Astrocyte (in vitro differentiated cells and primary cell): Measurements from ENCODE around the gene KCNH8. TPM values are rescaled to one million over a fixed set of nuclear protein-coding genes. Genes with fewer than 3 reads are reported as not detected.

Experiments
- DNase-seq: peaks from one replicate; pipeline ENCODE4 v3.0.0-alpha.2; 2010; ENCODE audit warnings: low read depth
- FAIRE-seq: peaks from 2 replicates; lab custom pipeline; 2011; peaks lifted over from hg19 to GRCh38; lab: Jason Lieb, UNC
- H2AFZ ChIP-seq: 2 replicates; pipeline ENCODE4 v1.6.0; 2012; ENCODE audit warnings: low read depth, low read length, inconsistent platforms
- H3K27ac ChIP-seq: 2 replicates; pipeline ENCODE4 v1.5.1; 2011; ENCODE audit warnings: low read depth, low read length, inconsistent platforms
- H3K27me3 ChIP-seq: 2 replicates; pipeline ENCODE4 v1.6.0; 2011; ENCODE audit warnings: low read length, inconsistent platforms; ENCODE audit not compliant: insufficient read depth
- H3K36me3 ChIP-seq: 2 replicates; pipeline ENCODE4 v1.5.1; 2011; ENCODE audit warnings: low read length, inconsistent platforms; ENCODE audit not compliant: insufficient read depth
- H3K4me1 ChIP-seq: 2 replicates; pipeline ENCODE4 v1.5.1; 2011; ENCODE audit warnings: low read length, inconsistent platforms; ENCODE audit not compliant: insufficient read depth
- H3K4me2 ChIP-seq: 2 replicates; pipeline ENCODE4 v1.6.0; 2012; ENCODE audit warnings: low read length, inconsistent platforms
- H3K4me3 ChIP-seq: 2 replicates; pipeline ENCODE4 v1.5.1; 2011; ENCODE audit warnings: low read depth, mild to moderate bottlenecking, low read length, inconsistent platforms; ENCODE audit not compliant: insufficient read depth
- H3K79me2 ChIP-seq: 2 replicates; pipeline ENCODE4 v1.6.0; 2012; ENCODE audit warnings: mild to moderate bottlenecking, low read length, inconsistent platforms; ENCODE audit not compliant: insufficient read depth
- H3K9ac ChIP-seq: 2 replicates; pipeline ENCODE4 v1.6.0; 2012; ENCODE audit warnings: mild to moderate bottlenecking, low read length, inconsistent platforms
- H3K9me3 ChIP-seq: 2 replicates; pipeline ENCODE4 v1.5.1; 2012; ENCODE audit warnings: low read depth, mild to moderate bottlenecking, low read length, inconsistent platforms; ENCODE audit not compliant: insufficient read depth
- H4K20me1 ChIP-seq: 2 replicates; pipeline ENCODE4 v1.6.0; 2012; ENCODE audit warnings: low read length, inconsistent platforms; ENCODE audit not compliant: insufficient read depth
- H3K27ac Mint-ChIP-seq: one replicate; pipeline ENCODE4 v1.8.0; 2021; ENCODE audit warnings: mild to moderate bottlenecking, mixed read lengths; ENCODE audit not compliant: unreplicated experiment
- H3K27me3 Mint-ChIP-seq: one replicate; pipeline ENCODE4 v1.8.0; 2021; ENCODE audit warnings: low read depth, mixed read lengths; ENCODE audit not compliant: unreplicated experiment
- H3K36me3 Mint-ChIP-seq: one replicate; pipeline ENCODE4 v1.8.0; 2021; ENCODE audit warnings: low read depth, mixed read lengths; ENCODE audit not compliant: unreplicated experiment
- H3K4me1 Mint-ChIP-seq: one replicate; pipeline ENCODE4 v1.8.0; 2021; ENCODE audit warnings: low read depth, mixed read lengths; ENCODE audit not compliant: unreplicated experiment
- H3K4me3 Mint-ChIP-seq: one replicate; pipeline ENCODE4 v1.8.0; 2021; ENCODE audit warnings: mild to moderate bottlenecking, moderate library complexity, mixed read lengths; ENCODE audit not compliant: unreplicated experiment
- H3K9me3 Mint-ChIP-seq: one replicate; pipeline ENCODE4 v1.8.0; 2021; ENCODE audit warnings: mild to moderate bottlenecking, mixed read lengths; ENCODE audit not compliant: unreplicated experiment
- CTCF ChIP-seq: IDR thresholded peaks from 2 replicates; pipeline ENCODE4 v1.5.1; 2011; ENCODE audit warnings: low read depth, mild to moderate bottlenecking, inconsistent platforms, low read length, moderate library complexity; ENCODE audit not compliant: insufficient read depth
- EZH2 ChIP-seq: IDR thresholded peaks from 2 replicates; pipeline ENCODE4 v1.6.1; 2012; ENCODE audit warnings: mild to moderate bottlenecking, low read length, inconsistent platforms; ENCODE audit not compliant: insufficient read depth
- total RNA-seq: library from RNA; stranded (reverse); gene quantifications from 2 replicates; pipeline ENCODE4 v1.2.1, GENCODE V29; 2021

Gene KCNH8
- total RNA-seq, 1 donor from 2014 or later: 0.45 TPM

DNA sequence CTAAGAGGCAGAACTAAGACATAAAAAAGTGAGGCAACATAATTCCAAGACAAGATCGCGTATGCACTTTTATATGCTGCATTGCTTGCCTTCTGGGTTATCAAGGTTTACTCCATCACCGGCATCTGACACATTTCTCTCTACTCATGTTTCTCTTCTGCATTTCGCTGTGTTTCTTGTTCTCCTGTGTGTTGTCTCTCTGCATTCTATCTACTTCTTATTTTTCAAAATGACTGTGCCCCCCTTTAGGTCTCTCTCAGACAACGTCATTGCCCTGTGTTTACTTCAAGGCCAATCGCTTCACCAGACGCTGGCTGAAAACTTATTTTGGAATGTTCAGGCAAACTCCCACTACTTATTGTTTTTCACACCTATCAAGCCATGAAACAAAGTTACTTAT is 280.4 kb downstream of the KCNH8 start:
- Histone ChIP-seq H3K9ac (no peak overlapping the region), H2AFZ (no peak overlapping the region), H3K27me3 (no peaks in the 10 kb centered on the region), H3K27ac (no peak overlapping the region), H3K4me3 (no peak overlapping the region), H3K9me3 (peaks cover 2% of the 10 kb centered on the region), H3K4me2 (no peak overlapping the region), H3K4me1 (no peaks in the 10 kb centered on the region), H3K36me3 (no peaks in the 10 kb centered on the region), H4K20me1 (no peaks in the 10 kb centered on the region), H3K79me2 (no peaks in the 10 kb centered on the region)
- H3K4me3 Mint-ChIP-seq: no peak overlapping the region
- no peak for FAIRE-seq
- H3K36me3 Mint-ChIP-seq: no peaks in the 10 kb centered on the region
- no peaks in the 10 kb centered on the region for H3K27me3 Mint-ChIP-seq
- peaks cover 3% of the 10 kb centered on the region for H3K4me1 Mint-ChIP-seq
- no peak for DNase-seq
- TF ChIP-seq CTCF (no peak), EZH2 (no peak)
- no peaks in the 10 kb centered on the region for H3K9me3 Mint-ChIP-seq
- no peak overlapping the region for H3K27ac Mint-ChIP-seq

DNA sequence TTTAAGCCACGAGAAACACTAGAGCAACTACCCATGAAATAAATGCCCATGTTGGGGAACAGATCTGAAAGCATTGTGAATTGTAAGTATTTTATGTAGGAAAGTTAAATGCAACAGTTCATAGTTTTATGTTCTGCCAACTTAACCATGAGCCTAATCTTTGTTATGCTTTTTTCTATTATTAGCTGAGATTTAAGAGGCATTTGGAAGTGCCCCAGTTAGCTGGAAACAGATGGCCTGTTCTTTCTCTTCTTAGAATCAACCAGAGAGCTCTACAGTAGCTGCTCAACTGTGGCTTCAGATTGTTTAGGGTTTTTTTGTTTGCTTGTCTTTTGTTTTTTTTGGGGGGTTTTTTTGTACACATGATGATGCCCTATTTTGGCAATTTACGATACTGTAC is 284.4 kb downstream of the KCNH8 start:
- H3K36me3 ChIP-seq: no peaks in the 10 kb centered on the region
- no peak overlapping the region for H2AFZ ChIP-seq
- Mint-ChIP-seq H3K27ac (no peak overlapping the region), H3K4me3 (no peak overlapping the region), H3K36me3 (no peaks in the 10 kb centered on the region), H3K4me1 (peaks cover 1% of the 10 kb centered on the region), H3K9me3 (no peaks in the 10 kb centered on the region), H3K27me3 (no peaks in the 10 kb centered on the region)
- DNase-seq (no peak), FAIRE-seq (no peak)
- no peaks in the 10 kb centered on the region for H3K4me1 ChIP-seq
- H3K79me2 ChIP-seq: no peaks in the 10 kb centered on the region
- H3K27me3 ChIP-seq: no peaks in the 10 kb centered on the region
- no peak overlapping the region for H3K9ac ChIP-seq
- H4K20me1 ChIP-seq: no peaks in the 10 kb centered on the region
- no peak overlapping the region for H3K4me2 ChIP-seq
- H3K9me3 ChIP-seq: no peaks in the 10 kb centered on the region
- no peak overlapping the region for H3K4me3 ChIP-seq
- TF ChIP-seq EZH2 (no peak), CTCF (no peak)
- no peak overlapping the region for H3K27ac ChIP-seq

DNA sequence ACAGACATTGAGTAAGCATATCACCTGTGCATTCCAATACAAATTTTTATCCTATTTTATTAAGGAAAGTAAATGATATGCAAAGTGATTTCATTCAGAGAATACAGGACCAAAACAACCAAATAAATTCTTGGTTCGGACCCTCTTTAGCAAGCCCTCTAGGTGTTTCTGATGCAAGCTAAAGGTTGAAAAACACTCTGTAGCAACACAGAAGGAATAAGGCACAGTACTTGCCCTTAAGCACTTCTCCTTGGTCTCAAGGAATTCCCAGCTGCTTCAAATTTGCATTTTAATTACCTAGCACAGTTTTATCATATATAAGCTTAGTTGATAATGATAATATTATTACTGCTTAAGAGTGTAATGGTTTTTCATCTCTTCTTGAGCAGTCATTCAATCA is 288.4 kb downstream of the KCNH8 start:
- FAIRE-seq (no peak), DNase-seq (no peak)
- no peaks in the 10 kb centered on the region for H3K27me3 ChIP-seq
- no peak overlapping the region for H3K4me2 ChIP-seq
- no peak overlapping the region for H2AFZ ChIP-seq
- H4K20me1 ChIP-seq: no peaks in the 10 kb centered on the region
- H3K36me3 Mint-ChIP-seq: no peaks in the 10 kb centered on the region
- H3K27ac Mint-ChIP-seq: no peak overlapping the region
- no peaks in the 10 kb centered on the region for H3K9me3 ChIP-seq
- no peaks in the 10 kb centered on the region for H3K4me1 ChIP-seq
- no peak overlapping the region for H3K4me3 ChIP-seq
- no peak overlapping the region for H3K27ac ChIP-seq
- H3K36me3 ChIP-seq: no peaks in the 10 kb centered on the region
- H3K4me3 Mint-ChIP-seq: no peak overlapping the region
- no peaks in the 10 kb centered on the region for H3K79me2 ChIP-seq
- H3K9me3 Mint-ChIP-seq: no peaks in the 10 kb centered on the region
- no peaks in the 10 kb centered on the region for H3K27me3 Mint-ChIP-seq
- no peaks in the 10 kb centered on the region for H3K4me1 Mint-ChIP-seq
- H3K9ac ChIP-seq: no peak overlapping the region
- TF ChIP-seq CTCF (no peak), EZH2 (no peak)
